ENCODE results near the gene GATB. TPM values are rescaled to one million over a fixed set of nuclear protein-coding genes. Genes with fewer than 3 reads are reported as not detected.

The GATB gene
- polyA plus RNA-seq, 3 donors, result 5.5 to 12.2 (median 9.0) TPM

DNA sequence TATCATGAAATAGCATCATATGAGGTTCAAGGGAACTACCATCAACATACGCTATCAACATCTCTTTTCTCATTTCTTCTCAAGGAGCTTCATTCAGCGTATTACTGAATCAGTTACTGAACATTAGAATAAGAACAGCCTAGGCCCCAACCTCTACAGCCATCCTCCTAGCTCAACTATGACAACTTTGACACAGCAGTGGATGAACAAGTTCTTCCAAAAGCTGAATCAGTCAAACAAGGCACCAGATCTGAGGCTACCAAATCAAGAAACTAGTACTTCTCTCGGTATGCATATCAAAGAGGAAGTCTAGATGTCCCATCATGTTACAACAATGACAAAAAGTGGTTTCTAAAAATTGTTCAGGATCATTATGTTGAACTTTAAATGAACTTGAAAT lies 57.4 kb downstream of the GATB start:
- Histone ChIP-seq H3K9ac (ENCODE audit: insufficient read depth, low read length, poor library complexity, severe bottlenecking) (no peak overlapping the region), H3K9me3 (replicated peaks in 1 of 2; ENCODE audit: control insufficient read depth in 1 of 2, insufficient read depth in 1 of 2, low read length in 2 of 2) (no peaks in the 10 kb centered on the region), H3K36me3 (replicated peaks in 1 of 2; ENCODE audit: control insufficient read depth in 1 of 2, insufficient read depth in 2 of 2, low read length in 2 of 2) (peaks cover 25 to 61% of the 10 kb centered on the region in 2 donors), H3K79me2 (ENCODE audit: insufficient read depth, low read length) (no peaks in the 10 kb centered on the region), H3K27ac (ENCODE audit: low read depth in 1 of 2, low read length in 2 of 2) (no peak overlapping the region), H2AFZ (ENCODE audit: insufficient read depth, low read depth, low read length, poor library complexity, severe bottlenecking) (no peak overlapping the region), H3K4me1 (ENCODE audit: control insufficient read depth in 1 of 2, insufficient read depth in 2 of 2, low read length in 2 of 2) (peaks cover 0 to 4% of the 10 kb centered on the region in 2 donors), H3K4me3 (replicated peaks in 1 of 3; ENCODE audit: low read depth in 2 of 3, low read length in 3 of 3) (no peak overlapping the region), H4K20me1 (ENCODE audit: insufficient read depth, low read length) (no peaks in the 10 kb centered on the region), H3K27me3 (ENCODE audit: control insufficient read depth in 2 of 2, insufficient read depth in 2 of 2, low read length in 2 of 2) (no peaks in the 10 kb centered on the region), H3K4me2 (replicated peaks; ENCODE audit: extremely low read depth, low read length, poor library complexity, severe bottlenecking) (no peak overlapping the region)
- Mint-ChIP-seq H3K9me3 (peaks cover 0 to 2% (median 0%) of the 10 kb centered on the region in 7 donors), H3K27me3 (ENCODE audit: low read depth in 3 of 3) (peaks cover 0 to 2% (median 0%) of the 10 kb centered on the region in 3 donors), H3K4me3 (no peak overlapping the region), H3K4me1 (peaks cover 8% of the 10 kb centered on the region), H3K36me3 (peaks cover 58 to 75% of the 10 kb centered on the region in 2 donors), H3K27ac (peak overlapping the region in 1 of 7 donors; percentile 44)
- WGBS (ENCODE audit: insufficient coverage), result 100% methylated on average over 2 of the region's 3 CpGs
- DNase-seq, result no peak
- intact Hi-C loops (cut with micrococcal nuclease), result no loop called here
- TF ChIP-seq, protein P1, sequence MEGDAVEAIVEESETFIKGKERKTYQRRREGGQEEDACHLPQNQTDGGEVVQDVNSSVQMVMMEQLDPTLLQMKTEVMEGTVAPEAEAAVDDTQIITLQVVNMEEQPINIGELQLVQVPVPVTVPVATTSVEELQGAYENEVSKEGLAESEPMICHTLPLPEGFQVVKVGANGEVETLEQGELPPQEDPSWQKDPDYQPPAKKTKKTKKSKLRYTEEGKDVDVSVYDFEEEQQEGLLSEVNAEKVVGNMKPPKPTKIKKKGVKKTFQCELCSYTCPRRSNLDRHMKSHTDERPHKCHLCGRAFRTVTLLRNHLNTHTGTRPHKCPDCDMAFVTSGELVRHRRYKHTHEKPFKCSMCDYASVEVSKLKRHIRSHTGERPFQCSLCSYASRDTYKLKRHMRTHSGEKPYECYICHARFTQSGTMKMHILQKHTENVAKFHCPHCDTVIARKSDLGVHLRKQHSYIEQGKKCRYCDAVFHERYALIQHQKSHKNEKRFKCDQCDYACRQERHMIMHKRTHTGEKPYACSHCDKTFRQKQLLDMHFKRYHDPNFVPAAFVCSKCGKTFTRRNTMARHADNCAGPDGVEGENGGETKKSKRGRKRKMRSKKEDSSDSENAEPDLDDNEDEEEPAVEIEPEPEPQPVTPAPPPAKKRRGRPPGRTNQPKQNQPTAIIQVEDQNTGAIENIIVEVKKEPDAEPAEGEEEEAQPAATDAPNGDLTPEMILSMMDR (IDR thresholded peaks at IDR 0.05), result no peak

DNA sequence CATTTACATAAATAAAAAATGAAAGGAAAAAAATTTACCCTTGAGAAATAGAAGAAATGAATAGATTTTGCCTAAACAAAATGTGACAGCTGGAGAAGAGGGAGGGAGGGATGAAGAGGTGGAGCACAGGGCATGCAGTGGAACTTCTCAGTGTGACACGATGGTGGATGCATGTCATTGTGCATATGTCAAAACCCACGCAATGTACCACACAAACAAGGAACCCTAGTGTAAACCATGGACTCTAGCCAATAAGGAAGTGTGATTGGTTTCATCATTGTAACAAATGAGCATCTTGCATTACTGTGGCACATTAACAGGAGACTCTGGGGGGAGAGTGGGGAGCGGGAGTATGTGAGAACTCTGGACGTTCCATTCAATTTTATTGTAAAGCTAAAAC lies 58.6 kb downstream of the GATB start:
- 81% methylated on average over 2 of the region's 4 CpGs for WGBS (ENCODE audit: insufficient coverage)
- Mint-ChIP-seq H3K27ac (peak overlapping the region in 1 of 7 donors; percentile 52), H3K4me3 (peak overlapping the region in 1 of 2 donors; percentile 33), H3K27me3 (ENCODE audit: low read depth in 3 of 3) (peaks cover 0 to 2% (median 0%) of the 10 kb centered on the region in 3 donors), H3K36me3 (peaks cover 57 to 68% of the 10 kb centered on the region in 2 donors), H3K9me3 (peaks cover 0 to 5% (median 0%) of the 10 kb centered on the region in 7 donors), H3K4me1 (peaks cover 8% of the 10 kb centered on the region)
- H3K4me2 ChIP-seq (replicated peaks; ENCODE audit: extremely low read depth, low read length, poor library complexity, severe bottlenecking), result no peak overlapping the region
- TF ChIP-seq, protein P1 (IDR thresholded peaks at IDR 0.05), result no peak
- H2AFZ ChIP-seq (ENCODE audit: insufficient read depth, low read depth, low read length, poor library complexity, severe bottlenecking), result no peak overlapping the region
- H3K9me3 ChIP-seq (replicated peaks in 1 of 2; ENCODE audit: control insufficient read depth in 1 of 2, insufficient read depth in 1 of 2, low read length in 2 of 2), result no peaks in the 10 kb centered on the region
- peaks cover 0 to 4% of the 10 kb centered on the region in 2 donors for H3K4me1 ChIP-seq (ENCODE audit: control insufficient read depth in 1 of 2, insufficient read depth in 2 of 2, low read length in 2 of 2)
- intact Hi-C loops (cut with micrococcal nuclease), result no loop called here
- H4K20me1 ChIP-seq (ENCODE audit: insufficient read depth, low read length), result no peaks in the 10 kb centered on the region
- H3K4me3 ChIP-seq (replicated peaks in 1 of 3; ENCODE audit: low read depth in 2 of 3, low read length in 3 of 3), result no peak overlapping the region
- H3K27me3 ChIP-seq (ENCODE audit: control insufficient read depth in 2 of 2, insufficient read depth in 2 of 2, low read length in 2 of 2), result no peaks in the 10 kb centered on the region
- H3K79me2 ChIP-seq (ENCODE audit: insufficient read depth, low read length), result no peaks in the 10 kb centered on the region
- DNase-seq, result peak in 2 of 3 donors; percentile 3 to 10
- H3K27ac ChIP-seq (ENCODE audit: low read depth in 1 of 2, low read length in 2 of 2), result no peak overlapping the region
- H3K9ac ChIP-seq (ENCODE audit: insufficient read depth, low read length, poor library complexity, severe bottlenecking), result no peak overlapping the region
- peaks cover 14 to 51% of the 10 kb centered on the region in 2 donors for H3K36me3 ChIP-seq (replicated peaks in 1 of 2; ENCODE audit: control insufficient read depth in 1 of 2, insufficient read depth in 2 of 2, low read length in 2 of 2)

Data from CD14-positive monocyte (primary cell).